Natural killer cell (primary cell): ENCODE data around the gene SLC19A1. TPM values are rescaled to one million over a fixed set of nuclear protein-coding genes. Genes with fewer than 3 reads are reported as not detected.
"Not testable (repeated sequence)": the region's sequence is repeated elsewhere in the genome, so short reads cannot be mapped to it uniquely, and the experiment has no call there.

ENCODE experiments used
- ATAC-seq, 3 donors: fragments of 150-1000 bp in 2 of 3; fragments of 200-7000 bp in 1 of 3; cut with Tn5 transposase; 1 replicate in 1 of 3; 2 replicates in 2 of 3; pipeline ENCODE4 v1.10.0; 2021; ENCODE audit warnings: mild to moderate bottlenecking in 2 of 3, moderate library complexity in 2 of 3
- DNase-seq, 2 donors: peaks; one replicate each; pipeline versions ENCODE4 v3.0.0 to v3.0.0-alpha.2; 2013 to 2021; ENCODE audit warnings: mixed read lengths in 1 of 2
- H3K27ac ChIP-seq: one replicate; pipeline ENCODE4 v1.5.1; 2013; ENCODE audit warnings: mild to moderate bottlenecking, low read length
- H3K27me3 ChIP-seq: one replicate; pipeline ENCODE4 v1.6.1; 2013; ENCODE audit warnings: low read length; ENCODE audit not compliant: control insufficient read depth, insufficient read depth
- H3K36me3 ChIP-seq: one replicate; pipeline ENCODE4 v1.6.1; 2013; ENCODE audit warnings: low read length; ENCODE audit not compliant: control insufficient read depth, insufficient read depth
- H3K4me1 ChIP-seq: one replicate; pipeline ENCODE4 v1.6.1; 2013; ENCODE audit warnings: low read length; ENCODE audit not compliant: control insufficient read depth, insufficient read depth
- H3K4me3 ChIP-seq: one replicate; pipeline ENCODE4 v1.5.1; 2013; ENCODE audit warnings: low read length
- H3K9me3 ChIP-seq: one replicate; pipeline ENCODE4 v1.6.1; 2013; ENCODE audit warnings: low read length; ENCODE audit not compliant: control insufficient read depth, insufficient read depth
- H3K27ac Mint-ChIP-seq, 2 donors: one replicate each; pipeline ENCODE4 v1.8.0; 2022; ENCODE audit warnings: mild to moderate bottlenecking in 2 of 2, mixed read lengths in 2 of 2, moderate library complexity in 1 of 2
- H3K27me3 Mint-ChIP-seq, 2 donors: one replicate each; pipeline ENCODE4 v1.8.0; 2022; ENCODE audit warnings: low read depth in 2 of 2, mixed read lengths in 2 of 2
- H3K36me3 Mint-ChIP-seq: one replicate; pipeline ENCODE4 v1.8.0; 2022; ENCODE audit warnings: mixed read lengths
- H3K4me1 Mint-ChIP-seq, 2 donors: one replicate each; pipeline ENCODE4 v1.8.0; 2022; ENCODE audit warnings: mixed read lengths in 2 of 2
- H3K4me3 Mint-ChIP-seq: one replicate; pipeline ENCODE4 v1.8.0; 2022; ENCODE audit warnings: mild to moderate bottlenecking, moderate library complexity, mixed read lengths
- H3K9me3 Mint-ChIP-seq, 2 donors: one replicate each; pipeline ENCODE4 v1.8.0; 2022; ENCODE audit warnings: mixed read lengths in 2 of 2
- CTCF ChIP-seq: fragments of 200-600 bp; IDR thresholded peaks from one replicate; pipeline ENCODE4 v1.8.0; 2022; ENCODE audit warnings: antibody characterized with exemption
- WGBS: methylation state at CpG from one replicate; pipeline ENCODE4 v1.1.7; 2013; ENCODE audit warnings: missing lambda C conversion rate; ENCODE audit not compliant: insufficient coverage; 5-methylcytosine and 5-hydroxymethylcytosine counted together
- intact Hi-C: fragments of 100-400 bp; cut with micrococcal nuclease; formaldehyde crosslinking; loops from one replicate; pipeline ENCODE4 v1.14.2; 2022
- total RNA-seq, 4 donors: library from RNA; stranded (reverse); fragments of 120-200 nt in 1 of 4; gene quantifications; one replicate each; pipeline versions ENCODE4 v1.2.3 to v1.2.4, GENCODE V29; 2013 to 2022

Gene SLC19A1
- total RNA-seq, 3 donors from 2014 or later (not counting 1 experiment from before 2014, with no cell fraction given), result 2.5 to 9.0 (median 4.9) TPM

DNA sequence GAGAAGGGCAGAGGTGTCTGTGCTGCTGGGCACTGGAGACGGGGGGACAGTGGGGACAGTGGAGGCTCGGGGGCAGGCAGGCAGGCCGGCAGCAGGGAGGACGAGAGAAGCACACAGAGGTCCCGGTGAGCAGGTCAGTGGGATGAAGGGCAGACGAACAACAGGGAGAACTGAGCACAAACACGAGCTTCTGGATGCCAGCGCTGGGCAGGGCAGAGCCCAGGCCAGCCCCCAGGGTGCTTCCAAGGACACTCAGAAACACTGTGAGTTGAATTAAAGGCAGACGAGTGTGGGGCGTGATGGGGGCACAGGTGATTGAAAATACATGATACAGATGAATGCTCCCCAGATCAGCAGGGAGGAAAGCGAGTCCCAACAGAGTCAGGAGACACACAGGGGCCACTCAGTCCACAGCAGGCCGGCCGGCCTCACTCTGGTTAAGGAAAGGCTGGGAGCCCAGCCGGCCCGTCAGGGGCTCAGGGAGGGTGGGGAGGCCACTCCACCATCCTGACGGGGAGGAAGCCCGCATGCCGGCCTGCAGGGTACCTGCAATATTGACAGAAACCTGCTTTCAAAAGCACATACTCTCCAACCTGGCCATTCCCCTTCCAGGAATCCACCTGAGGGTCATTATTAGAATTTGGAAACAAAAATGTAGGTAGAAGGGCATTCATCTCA lies 14.1 kb downstream of the SLC19A1 start:
- no peak overlapping the region for H3K27ac Mint-ChIP-seq
- H3K4me1 Mint-ChIP-seq, result peaks cover 0 to 6% of the 10 kb centered on the region in 2 donors
- no peak for ATAC-seq
- Histone ChIP-seq H3K27ac (no peak overlapping the region), H3K9me3 (no peaks in the 10 kb centered on the region), H3K4me1 (peaks cover 5% of the 10 kb centered on the region), H3K36me3 (peaks cover 4% of the 10 kb centered on the region), H3K4me3 (no peak overlapping the region), H3K27me3 (no peaks in the 10 kb centered on the region)
- no peaks in the 10 kb centered on the region for H3K9me3 Mint-ChIP-seq
- DNase-seq, result no peak
- H3K27me3 Mint-ChIP-seq, result no peaks in the 10 kb centered on the region
- intact Hi-C loops, result no loop called here
- no peaks in the 10 kb centered on the region for H3K36me3 Mint-ChIP-seq
- 95% methylated on average over 18 of the region's 18 CpGs for WGBS
- H3K4me3 Mint-ChIP-seq, result no peak overlapping the region
- no peak for TF ChIP-seq CTCF

DNA sequence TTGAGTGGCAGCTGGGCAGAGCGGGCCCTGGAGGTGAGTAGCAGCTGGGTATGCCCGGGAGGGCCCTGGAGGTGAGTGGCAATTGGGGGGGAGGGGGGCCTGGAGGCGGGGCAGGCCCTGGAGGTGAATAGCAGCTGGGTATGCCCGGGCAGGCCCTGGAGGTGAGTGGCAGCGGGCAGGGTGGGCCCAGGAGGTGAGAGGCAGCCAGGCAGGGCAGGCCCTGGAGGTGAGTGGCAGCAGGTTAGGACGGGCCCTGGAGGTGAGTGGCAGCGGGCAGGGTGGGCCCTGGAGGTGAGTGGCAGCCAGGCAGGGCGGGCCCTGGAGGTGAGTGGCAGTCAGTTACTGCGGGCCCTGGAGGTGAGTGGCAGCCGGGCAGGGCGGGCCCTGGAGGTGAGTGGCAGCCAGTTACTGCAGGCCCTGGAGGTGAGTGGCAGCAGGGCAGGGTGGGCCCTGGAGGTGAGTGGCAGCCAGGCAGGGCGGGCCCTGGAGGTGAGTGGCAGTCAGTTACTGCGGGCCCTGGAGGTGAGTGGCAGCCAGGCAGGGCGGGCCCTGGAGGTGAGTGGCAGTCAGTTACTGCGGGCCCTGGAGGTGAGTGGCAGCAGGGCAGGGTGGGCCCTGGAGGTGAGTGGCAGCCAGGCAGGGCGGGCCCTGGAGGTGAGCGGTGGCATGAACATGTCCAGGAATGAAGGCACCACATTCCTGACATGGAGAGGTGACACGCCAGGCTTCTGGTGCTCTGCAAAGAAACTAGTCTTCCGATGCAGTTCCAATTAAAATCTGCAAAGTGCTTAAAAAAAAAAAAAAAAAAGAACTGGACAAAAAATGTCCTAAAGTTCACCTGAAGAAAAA lies 14.9 kb downstream of the SLC19A1 start:
- DNase-seq, H3K36me3 ChIP-seq, H3K27me3 Mint-ChIP-seq, H3K4me3 Mint-ChIP-seq, H3K27me3 ChIP-seq, ATAC-seq, H3K27ac ChIP-seq, H3K9me3 Mint-ChIP-seq, intact Hi-C loops, H3K4me1 ChIP-seq, H3K9me3 ChIP-seq, H3K4me1 Mint-ChIP-seq, H3K27ac Mint-ChIP-seq, H3K4me3 ChIP-seq, H3K36me3 Mint-ChIP-seq: not testable (repeated sequence)
- 91% methylated on average over 18 of the region's 19 CpGs for WGBS

GRCh38 chr21:45525910-45526306 lies 16.3 kb downstream of the SLC19A1 start:
- Histone ChIP-seq H3K4me1 (no peaks in the 10 kb centered on the region), H3K36me3 (peaks cover 4% of the 10 kb centered on the region), H3K27ac (no peak overlapping the region), H3K27me3 (no peaks in the 10 kb centered on the region), H3K9me3 (no peaks in the 10 kb centered on the region), H3K4me3 (no peak overlapping the region)
- 94% methylated on average over 11 of the region's 11 CpGs for WGBS
- H3K27ac Mint-ChIP-seq, result no peak overlapping the region
- ATAC-seq, result no peak
- no peaks in the 10 kb centered on the region for H3K9me3 Mint-ChIP-seq
- no peaks in the 10 kb centered on the region for H3K27me3 Mint-ChIP-seq
- DNase-seq, result no peak
- H3K4me3 Mint-ChIP-seq, result no peak overlapping the region
- no peaks in the 10 kb centered on the region for H3K36me3 Mint-ChIP-seq
- TF ChIP-seq CTCF, result no peak
- no peaks in the 10 kb centered on the region for H3K4me1 Mint-ChIP-seq
- intact Hi-C loops, result no loop called here

DNA sequence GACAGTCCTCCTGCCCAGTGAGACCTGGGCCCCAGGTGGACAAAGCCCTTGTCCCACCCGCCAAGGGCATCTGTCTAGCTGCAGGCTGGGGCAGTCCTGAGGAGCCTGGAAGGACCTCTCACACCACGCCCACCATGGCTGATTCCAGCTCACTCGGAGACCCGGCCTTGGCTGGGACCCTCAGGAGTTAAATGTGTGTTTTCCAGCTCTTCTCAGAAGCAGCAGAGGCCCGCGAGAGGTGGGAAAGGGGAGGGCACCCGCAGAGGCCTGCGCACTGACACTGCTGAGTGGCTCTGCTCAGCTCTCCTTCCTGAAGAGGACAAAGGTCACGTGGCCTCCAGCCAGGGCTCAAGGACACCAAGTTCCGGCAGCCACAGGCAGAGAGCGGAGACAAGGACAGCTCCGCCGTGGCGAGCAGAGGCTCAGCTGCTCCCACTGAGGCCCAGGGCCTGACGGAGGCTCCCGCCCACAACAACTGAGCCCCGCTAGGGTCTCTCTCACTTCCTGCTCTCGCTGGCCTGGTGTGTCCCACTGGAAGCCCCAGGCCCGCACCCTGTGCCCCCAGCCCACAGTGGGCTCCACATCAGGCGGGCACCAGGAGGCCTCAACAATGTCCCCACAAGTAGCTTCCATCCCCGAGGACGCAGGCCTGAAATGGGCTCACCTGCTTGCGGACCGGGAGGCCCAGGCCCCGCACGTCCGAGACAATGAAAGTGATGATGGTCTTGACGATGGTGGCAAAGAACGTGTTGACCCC lies 16.9 kb downstream of the SLC19A1 start:
- Mint-ChIP-seq H3K36me3 (peaks cover under 1% of the 10 kb centered on the region), H3K4me1 (no peaks in the 10 kb centered on the region), H3K4me3 (no peak overlapping the region), H3K9me3 (no peaks in the 10 kb centered on the region), H3K27me3 (no peaks in the 10 kb centered on the region), H3K27ac (no peak overlapping the region)
- Histone ChIP-seq H3K4me3 (no peak overlapping the region), H3K9me3 (no peaks in the 10 kb centered on the region), H3K27ac (no peak overlapping the region), H3K4me1 (no peaks in the 10 kb centered on the region), H3K27me3 (no peaks in the 10 kb centered on the region), H3K36me3 (peaks cover 4% of the 10 kb centered on the region)
- intact Hi-C loops, result no loop called here
- ATAC-seq, result no peak
- WGBS, result 96% methylated on average over 29 of the region's 29 CpGs
- DNase-seq, result no peak
- no peak for TF ChIP-seq CTCF
